Parathyroid adenoma (tissue), 2 donors: ENCODE results near the gene NT5DC2.
A peak's percentile ranks its signal among the peaks of the same experiment; 100 is the strongest.

Experiments
- H2AFZ ChIP-seq: fragments of 300-600 bp; sonication (generic); one replicate; pipeline ENCODE4 v1.7.0; 2017; ENCODE audit warnings: antibody characterized with exemption, mild to moderate bottlenecking
- H3K27ac ChIP-seq: fragments of 300-600 bp; sonication (generic); one replicate; pipeline ENCODE4 v1.7.0; 2017
- H3K27me3 ChIP-seq: fragments of 300-600 bp; sonication (generic); one replicate; pipeline ENCODE4 v1.7.0; 2017; ENCODE audit warnings: low read length; ENCODE audit not compliant: control insufficient read depth, insufficient read depth
- H3K36me3 ChIP-seq: fragments of 300-600 bp; sonication (generic); one replicate; pipeline ENCODE4 v1.7.0; 2017; ENCODE audit warnings: low read length; ENCODE audit not compliant: control insufficient read depth, insufficient read depth
- H3K4me1 ChIP-seq: fragments of 300-600 bp; sonication (generic); one replicate; pipeline ENCODE4 v1.7.0; 2017; ENCODE audit warnings: control low read depth
- H3K4me2 ChIP-seq: fragments of 300-600 bp; sonication (generic); one replicate; pipeline ENCODE4 v1.7.0; 2017; ENCODE audit warnings: low read length
- H3K4me3 ChIP-seq: fragments of 300-600 bp; sonication (generic); one replicate; pipeline ENCODE4 v1.7.0; 2017; ENCODE audit warnings: low read depth, low read length
- H3K79me2 ChIP-seq: fragments of 300-600 bp; sonication (generic); one replicate; pipeline ENCODE4 v1.7.0; 2017; ENCODE audit warnings: control low read depth
- H3K9ac ChIP-seq: fragments of 300-600 bp; sonication (generic); one replicate; pipeline ENCODE4 v1.7.0; 2017; ENCODE audit warnings: mild to moderate bottlenecking
- H3K9me3 ChIP-seq: fragments of 300-600 bp; sonication (generic); one replicate; pipeline ENCODE4 v1.7.0; 2017; ENCODE audit warnings: low read length; ENCODE audit not compliant: control insufficient read depth
- CTCF ChIP-seq: fragments of 300-600 bp; sonication (generic); IDR thresholded peaks from one replicate; pipeline ENCODE4 v1.7.0; 2017; ENCODE audit warnings: antibody characterized with exemption, mild to moderate bottlenecking
- donor health status: primary hyperparathyroidism.

Gene NT5DC2

DNA sequence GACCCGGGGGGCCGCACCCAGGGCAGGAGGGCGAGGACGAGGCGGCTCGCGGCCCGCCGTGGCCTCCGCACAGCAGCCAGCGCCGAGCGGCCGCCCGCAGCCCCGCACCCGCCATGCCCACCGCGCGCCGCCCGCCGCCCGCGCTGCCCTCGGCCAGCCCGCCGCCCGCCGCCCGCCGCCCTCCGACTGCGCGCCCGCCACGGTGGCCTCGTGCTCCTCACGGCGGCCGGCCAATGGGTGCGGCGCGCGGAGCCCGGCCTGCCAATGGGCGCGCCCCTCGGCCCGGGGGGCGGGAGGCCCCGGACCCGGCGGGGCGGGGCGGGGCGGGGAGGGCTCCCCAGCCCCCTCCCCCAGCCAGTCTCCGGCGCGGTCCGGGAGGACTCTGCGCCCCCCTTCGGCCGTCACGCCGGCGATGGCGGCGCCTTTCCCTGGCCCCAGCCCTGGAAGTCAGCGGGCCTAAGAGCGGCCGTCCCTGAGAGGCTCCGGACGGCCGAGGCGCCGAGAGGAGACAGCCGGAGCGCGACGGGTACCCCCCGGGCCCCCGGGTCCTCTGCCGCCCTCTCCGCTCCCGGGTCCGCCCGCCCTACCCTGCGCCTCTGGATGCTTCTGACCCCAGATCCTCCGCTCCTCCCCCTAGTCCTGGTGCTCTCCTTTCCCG, at the start of gene NT5DC2:
Gene NT5DC2, minus strand, starts transcription at position 235 of the 658 bp plus-strand sequence. Its CDS starts 120 bp downstream, at position 115.
- H3K4me1 ChIP-seq: peaks cover 22% of the 10 kb centered on the region
- H3K9ac ChIP-seq: no peak within 1 kb of the TSS

GRCh38 chr3:52574056-52574965, 40.7 kb upstream of the NT5DC2 start:
- Histone ChIP-seq H3K4me1 (no peaks in the 10 kb centered on the region), H3K27ac (no peak overlapping the region), H3K4me2 (no peak overlapping the region), H3K4me3 (no peak overlapping the region), H3K27me3 (no peaks in the 10 kb centered on the region), H3K9ac (no peak overlapping the region), H3K9me3 (no peaks in the 10 kb centered on the region), H3K79me2 (no peaks in the 10 kb centered on the region), H3K36me3 (no peaks in the 10 kb centered on the region), H2AFZ (no peak overlapping the region)
- no peak for TF ChIP-seq CTCF

More for the DNA sequence above, at the start of gene NT5DC2:
- Histone ChIP-seq H3K27ac (no peak within 1 kb of the TSS), H2AFZ (peak within 1 kb of the TSS; percentile 94), H3K9me3 (no peaks in the 10 kb centered on the region), H3K4me3 (peak within 1 kb of the TSS; percentile 50), H3K36me3 (no peaks in the 10 kb centered on the region), H3K27me3 (no peaks in the 10 kb centered on the region), H3K79me2 (peaks cover 11% of the 10 kb centered on the region), H3K4me2 (peak within 1 kb of the TSS; percentile 82)
- TF ChIP-seq CTCF: no peak

- no peaks in the 10 kb centered on the region for H3K27me3 ChIP-seq
- no peak overlapping the region for H3K27ac ChIP-seq
- no peak overlapping the region for H3K9ac ChIP-seq
- H2AFZ ChIP-seq: no peak overlapping the region
- H3K9me3 ChIP-seq: no peaks in the 10 kb centered on the region
- no peak for TF ChIP-seq CTCF
- no peaks in the 10 kb centered on the region for H3K79me2 ChIP-seq
- H3K4me2 ChIP-seq: no peak overlapping the region
- H3K36me3 ChIP-seq: no peaks in the 10 kb centered on the region
- H3K4me3 ChIP-seq: no peak overlapping the region
- no peaks in the 10 kb centered on the region for H3K4me1 ChIP-seq
Observed at GRCh38 chr3:52572221-52572620, 38.6 kb upstream of the NT5DC2 start.

DNA sequence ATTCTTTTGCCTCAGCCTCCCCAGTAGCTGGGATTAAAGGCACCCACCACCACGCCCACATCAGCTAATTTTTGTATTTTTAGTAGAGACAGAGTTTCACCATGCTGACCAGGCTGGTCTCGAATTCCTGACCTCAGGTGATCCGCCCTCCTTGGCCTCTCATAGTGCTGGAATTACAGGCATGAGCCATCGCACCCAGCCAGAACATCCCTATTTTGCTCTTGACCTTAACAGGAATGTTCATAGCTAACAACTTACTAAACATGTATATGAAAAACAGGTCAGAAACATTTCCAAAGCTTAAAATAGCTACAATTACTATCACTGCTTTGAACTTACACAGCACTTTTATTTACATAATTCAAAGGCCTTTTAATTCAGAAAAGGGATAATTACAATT, 36.4 kb upstream of the NT5DC2 start:
- no peaks in the 10 kb centered on the region for H3K9me3 ChIP-seq
- TF ChIP-seq CTCF: no peak
- no peak overlapping the region for H3K27ac ChIP-seq
- H3K9ac ChIP-seq: no peak overlapping the region
- no peaks in the 10 kb centered on the region for H3K36me3 ChIP-seq
- no peaks in the 10 kb centered on the region for H3K4me1 ChIP-seq
- H2AFZ ChIP-seq: no peak overlapping the region
- H3K4me2 ChIP-seq: no peak overlapping the region
- no peaks in the 10 kb centered on the region for H3K79me2 ChIP-seq
- no peaks in the 10 kb centered on the region for H3K27me3 ChIP-seq
- H3K4me3 ChIP-seq: no peak overlapping the region
